HepG2 (cell line): ENCODE results near the gene TXNL4A. TPM values are rescaled to one million over a fixed set of nuclear protein-coding genes. Genes with fewer than 3 reads are reported as not detected.

ENCODE experiments used
- ELF3 ChIP-seq: IDR thresholded peaks from 2 replicates; pipeline ENCODE4 v1.6.1; 2016; ENCODE audit warnings: missing genetic modification reagents, missing compliant biosample characterization
- FOXA1 ChIP-seq, 2 experiments: fragments of 450-650 bp in 1 of 2; sonication (generic) in 1 of 2; formaldehyde crosslinking in 1 of 2; IDR thresholded peaks; 2 replicates each; pipeline versions ENCODE4 v1.4.0 to v1.6.1; 2016 to 2020; ENCODE audit warnings: missing genetic modification reagents in 1 of 2
- GPN1 ChIP-seq: sonication (generic); formaldehyde crosslinking; IDR thresholded peaks from 2 replicates; pipeline ENCODE4 v1.5.1; 2020; ENCODE audit warnings: missing genetic modification reagents, borderline replicate concordance
- ONECUT2 ChIP-seq: sonication (generic); formaldehyde crosslinking; IDR thresholded peaks from 2 replicates; pipeline ENCODE4 v1.4.0; 2020; ENCODE audit warnings: missing genetic modification reagents
- PAX8 ChIP-seq: sonication (generic); formaldehyde crosslinking; IDR thresholded peaks from 2 replicates; pipeline ENCODE4 v1.8.0; 2022; ENCODE audit warnings: mild to moderate bottlenecking, missing genetic modification reagents, borderline replicate concordance
- SKI ChIP-seq: fragments of 450-650 bp; IDR thresholded peaks from one replicate; pipeline ENCODE4 v1.6.1; 2018; ENCODE audit warnings: mild to moderate bottlenecking; ENCODE audit not compliant: partially characterized antibody
- SP1 ChIP-seq, 2 experiments: fragments of 450-650 bp in 1 of 2; sonication (generic) in 1 of 2; formaldehyde crosslinking in 1 of 2; IDR thresholded peaks; 2 replicates each; pipeline versions ENCODE4 v1.4.0 to v1.6.1; 2016 to 2020; ENCODE audit warnings: missing genetic modification reagents in 1 of 2
- WIZ ChIP-seq: sonication (generic); formaldehyde crosslinking; IDR thresholded peaks from 2 replicates; pipeline ENCODE4 v1.5.1; 2020; ENCODE audit warnings: mild to moderate bottlenecking, missing genetic modification reagents
- ZBTB8A ChIP-seq: sonication (generic); formaldehyde crosslinking; IDR thresholded peaks from 2 replicates; pipeline ENCODE4 v1.4.0; 2020; ENCODE audit warnings: mild to moderate bottlenecking, low read depth, missing genetic modification reagents, borderline replicate concordance
- ZFP36L1 ChIP-seq: sonication (generic); formaldehyde crosslinking; IDR thresholded peaks from 2 replicates; pipeline ENCODE4 v1.8.0; 2022; ENCODE audit warnings: mild to moderate bottlenecking, missing genetic modification reagents, moderate library complexity
- ZNF280D ChIP-seq: sonication (generic); formaldehyde crosslinking; IDR thresholded peaks from 2 replicates; pipeline ENCODE4 v1.5.1; 2020; ENCODE audit warnings: mild to moderate bottlenecking, missing genetic modification reagents
- polyA plus RNA-seq, 8 experiments: library from polyadenylated mRNA; depleted of rRNA in 3 of 8; stranded (reverse) in 7 of 8; unstranded in 1 of 8; fragments of >200 nt; fragmentation: Illumina TruSeq in 4 of 8; extraction: Trizol in 4 of 8; gene quantifications; 2 replicates each; pipeline versions ENCODE4 v1.2.1 to v1.2.3, GENCODE V29; 2011 to 2016; ENCODE audit warnings: low read depth in 4 of 8, missing spikeins in 1 of 8, mixed read lengths in 1 of 8; ENCODE audit not compliant: insufficient read depth in 1 of 8
- total RNA-seq, 5 experiments: library from RNA; depleted of rRNA; stranded (reverse); fragments of >200 nt; fragmentation: Illumina TruSeq; extraction: Trizol; gene quantifications; 2 replicates each; pipeline ENCODE4 v1.2.3, GENCODE V29; 2016; ENCODE audit warnings: low read depth in 1 of 5
- TF ChIP-seq, protein P1 (sequence below): sonication (generic); formaldehyde crosslinking; conservative IDR thresholded peaks from 2 replicates; pipeline ENCODE4 v1.8.1; 2023; ENCODE audit warnings: missing genetic modification reagents
- TF ChIP-seq, protein P2 (sequence below), 2 experiments: fragments of 450-650 bp in 1 of 2; sonication (generic) in 1 of 2; formaldehyde crosslinking; IDR thresholded peaks; 2 replicates each; pipeline versions ENCODE4 v1.5.0 to v1.8.0; 2020 to 2022; ENCODE audit warnings: mild to moderate bottlenecking in 1 of 2, missing genetic modification reagents in 1 of 2
- TF ChIP-seq, protein P3 (sequence below): sonication (generic); formaldehyde crosslinking; IDR thresholded peaks from 2 replicates; pipeline ENCODE4 v1.4.0; 2020; ENCODE audit warnings: missing genetic modification reagents, borderline replicate concordance
- TF ChIP-seq, protein P4 (sequence below): sonication (generic); formaldehyde crosslinking; IDR thresholded peaks from 2 replicates; pipeline ENCODE4 v1.4.0; 2020; ENCODE audit warnings: missing genetic modification reagents, borderline replicate concordance

The TXNL4A gene
- total and polyA plus RNA-seq, 2 of the 13 experiments (the other 11 are each of a cell fraction or from before 2014, with no cell fraction given), result 172 to 202 TPM

DNA sequence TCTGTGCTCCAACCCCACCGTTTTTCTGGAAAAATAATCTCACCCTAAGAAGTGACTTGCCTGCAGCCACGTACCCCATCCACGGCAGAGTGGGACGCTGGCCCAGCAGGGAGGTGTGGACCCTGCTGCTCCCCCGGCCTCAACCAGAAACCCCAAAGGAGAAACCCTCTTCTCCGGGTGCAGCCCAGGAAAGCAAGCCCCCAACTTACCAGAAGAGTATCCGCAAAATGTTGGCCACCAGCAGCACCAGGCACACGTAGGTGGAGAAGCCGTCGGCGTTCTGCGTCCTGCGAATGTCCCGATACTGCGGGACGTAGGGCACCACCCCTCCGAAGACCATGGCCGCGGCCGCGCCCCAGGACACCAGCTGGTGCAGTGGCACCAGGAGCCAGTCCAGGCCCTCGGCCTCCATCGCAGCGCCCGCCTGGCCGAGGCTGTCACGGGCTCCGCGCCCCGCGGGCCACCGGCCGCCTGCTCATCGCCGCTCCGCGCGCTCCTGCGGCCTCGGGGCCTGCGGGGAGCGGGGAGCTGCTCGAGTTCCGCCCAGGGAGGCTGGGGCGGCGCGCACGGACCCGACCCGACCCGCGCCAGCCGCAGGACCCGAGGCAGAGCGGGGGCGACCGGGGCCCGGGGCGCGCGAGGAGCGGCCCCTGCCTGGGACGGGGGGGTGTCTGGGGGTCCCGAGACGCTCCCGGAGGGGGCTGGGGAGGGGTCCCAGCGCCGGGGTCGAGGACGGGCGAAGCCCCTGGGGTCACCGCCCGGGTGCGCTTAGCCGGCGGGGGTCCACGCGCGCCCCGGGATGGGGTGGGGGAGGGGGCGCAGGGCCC is 37.6 kb downstream of the TXNL4A start (continued):
- no peak for TF ChIP-seq SP1 (IDR thresholded peaks at IDR 0.05)
- no peak for TF ChIP-seq SP1 (CRISPR knock-in tag; IDR thresholded peaks at IDR 0.05)
- no peak for TF ChIP-seq WIZ (CRISPR knock-in tag)
- no peak for TF ChIP-seq ZFP36L1 (CRISPR knock-in tag)
- no peak for TF ChIP-seq ELF3 (CRISPR knock-in tag)
- no peak for TF ChIP-seq PAX8 (CRISPR knock-in tag)
- TF ChIP-seq, protein P1, sequence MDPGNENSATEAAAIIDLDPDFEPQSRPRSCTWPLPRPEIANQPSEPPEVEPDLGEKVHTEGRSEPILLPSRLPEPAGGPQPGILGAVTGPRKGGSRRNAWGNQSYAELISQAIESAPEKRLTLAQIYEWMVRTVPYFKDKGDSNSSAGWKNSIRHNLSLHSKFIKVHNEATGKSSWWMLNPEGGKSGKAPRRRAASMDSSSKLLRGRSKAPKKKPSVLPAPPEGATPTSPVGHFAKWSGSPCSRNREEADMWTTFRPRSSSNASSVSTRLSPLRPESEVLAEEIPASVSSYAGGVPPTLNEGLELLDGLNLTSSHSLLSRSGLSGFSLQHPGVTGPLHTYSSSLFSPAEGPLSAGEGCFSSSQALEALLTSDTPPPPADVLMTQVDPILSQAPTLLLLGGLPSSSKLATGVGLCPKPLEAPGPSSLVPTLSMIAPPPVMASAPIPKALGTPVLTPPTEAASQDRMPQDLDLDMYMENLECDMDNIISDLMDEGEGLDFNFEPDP (CRISPR knock-in tag), result no peak
- TF ChIP-seq, protein P2, sequence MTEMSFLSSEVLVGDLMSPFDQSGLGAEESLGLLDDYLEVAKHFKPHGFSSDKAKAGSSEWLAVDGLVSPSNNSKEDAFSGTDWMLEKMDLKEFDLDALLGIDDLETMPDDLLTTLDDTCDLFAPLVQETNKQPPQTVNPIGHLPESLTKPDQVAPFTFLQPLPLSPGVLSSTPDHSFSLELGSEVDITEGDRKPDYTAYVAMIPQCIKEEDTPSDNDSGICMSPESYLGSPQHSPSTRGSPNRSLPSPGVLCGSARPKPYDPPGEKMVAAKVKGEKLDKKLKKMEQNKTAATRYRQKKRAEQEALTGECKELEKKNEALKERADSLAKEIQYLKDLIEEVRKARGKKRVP (CRISPR knock-in tag; IDR thresholded peaks at IDR 0.05), result no peak
- TF ChIP-seq, protein P3, sequence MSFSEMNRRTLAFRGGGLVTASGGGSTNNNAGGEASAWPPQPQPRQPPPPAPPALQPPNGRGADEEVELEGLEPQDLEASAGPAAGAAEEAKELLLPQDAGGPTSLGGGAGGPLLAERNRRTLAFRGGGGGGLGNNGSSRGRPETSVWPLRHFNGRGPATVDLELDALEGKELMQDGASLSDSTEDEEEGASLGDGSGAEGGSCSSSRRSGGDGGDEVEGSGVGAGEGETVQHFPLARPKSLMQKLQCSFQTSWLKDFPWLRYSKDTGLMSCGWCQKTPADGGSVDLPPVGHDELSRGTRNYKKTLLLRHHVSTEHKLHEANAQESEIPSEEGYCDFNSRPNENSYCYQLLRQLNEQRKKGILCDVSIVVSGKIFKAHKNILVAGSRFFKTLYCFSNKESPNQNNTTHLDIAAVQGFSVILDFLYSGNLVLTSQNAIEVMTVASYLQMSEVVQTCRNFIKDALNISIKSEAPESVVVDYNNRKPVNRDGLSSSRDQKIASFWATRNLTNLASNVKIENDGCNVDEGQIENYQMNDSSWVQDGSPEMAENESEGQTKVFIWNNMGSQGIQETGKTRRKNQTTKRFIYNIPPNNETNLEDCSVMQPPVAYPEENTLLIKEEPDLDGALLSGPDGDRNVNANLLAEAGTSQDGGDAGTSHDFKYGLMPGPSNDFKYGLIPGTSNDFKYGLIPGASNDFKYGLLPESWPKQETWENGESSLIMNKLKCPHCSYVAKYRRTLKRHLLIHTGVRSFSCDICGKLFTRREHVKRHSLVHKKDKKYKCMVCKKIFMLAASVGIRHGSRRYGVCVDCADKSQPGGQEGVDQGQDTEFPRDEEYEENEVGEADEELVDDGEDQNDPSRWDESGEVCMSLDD (CRISPR knock-in tag), result no peak
- TF ChIP-seq GPN1, result no peak
- TF ChIP-seq ZNF280D (CRISPR knock-in tag), result no peak
- no peak for TF ChIP-seq ONECUT2 (CRISPR knock-in tag)
- no peak for TF ChIP-seq SKI
- TF ChIP-seq, protein P4, sequence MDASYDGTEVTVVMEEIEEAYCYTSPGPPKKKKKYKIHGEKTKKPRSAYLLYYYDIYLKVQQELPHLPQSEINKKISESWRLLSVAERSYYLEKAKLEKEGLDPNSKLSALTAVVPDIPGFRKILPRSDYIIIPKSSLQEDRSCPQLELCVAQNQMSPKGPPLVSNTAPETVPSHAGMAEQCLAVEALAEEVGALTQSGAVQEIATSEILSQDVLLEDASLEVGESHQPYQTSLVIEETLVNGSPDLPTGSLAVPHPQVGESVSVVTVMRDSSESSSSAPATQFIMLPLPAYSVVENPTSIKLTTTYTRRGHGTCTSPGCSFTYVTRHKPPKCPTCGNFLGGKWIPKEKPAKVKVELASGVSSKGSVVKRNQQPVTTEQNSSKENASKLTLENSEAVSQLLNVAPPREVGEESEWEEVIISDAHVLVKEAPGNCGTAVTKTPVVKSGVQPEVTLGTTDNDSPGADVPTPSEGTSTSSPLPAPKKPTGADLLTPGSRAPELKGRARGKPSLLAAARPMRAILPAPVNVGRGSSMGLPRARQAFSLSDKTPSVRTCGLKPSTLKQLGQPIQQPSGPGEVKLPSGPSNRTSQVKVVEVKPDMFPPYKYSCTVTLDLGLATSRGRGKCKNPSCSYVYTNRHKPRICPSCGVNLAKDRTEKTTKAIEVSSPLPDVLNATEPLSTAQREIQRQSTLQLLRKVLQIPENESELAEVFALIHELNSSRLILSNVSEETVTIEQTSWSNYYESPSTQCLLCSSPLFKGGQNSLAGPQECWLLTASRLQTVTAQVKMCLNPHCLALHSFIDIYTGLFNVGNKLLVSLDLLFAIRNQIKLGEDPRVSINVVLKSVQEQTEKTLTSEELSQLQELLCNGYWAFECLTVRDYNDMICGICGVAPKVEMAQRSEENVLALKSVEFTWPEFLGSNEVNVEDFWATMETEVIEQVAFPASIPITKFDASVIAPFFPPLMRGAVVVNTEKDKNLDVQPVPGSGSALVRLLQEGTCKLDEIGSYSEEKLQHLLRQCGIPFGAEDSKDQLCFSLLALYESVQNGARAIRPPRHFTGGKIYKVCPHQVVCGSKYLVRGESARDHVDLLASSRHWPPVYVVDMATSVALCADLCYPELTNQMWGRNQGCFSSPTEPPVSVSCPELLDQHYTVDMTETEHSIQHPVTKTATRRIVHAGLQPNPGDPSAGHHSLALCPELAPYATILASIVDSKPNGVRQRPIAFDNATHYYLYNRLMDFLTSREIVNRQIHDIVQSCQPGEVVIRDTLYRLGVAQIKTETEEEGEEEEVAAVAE (CRISPR knock-in tag), result no peak
- TF ChIP-seq ZBTB8A (CRISPR knock-in tag), result no peak
- no peak for TF ChIP-seq FOXA1 (IDR thresholded peaks at IDR 0.05)
- no peak for TF ChIP-seq FOXA1 (CRISPR knock-in tag; IDR thresholded peaks at IDR 0.05)
